Mesendoderm (in vitro differentiated cells): ENCODE data around the gene ZNF618.

Experiments used
- DNase-seq: peaks from one replicate; pipeline ENCODE4 v3.0.0; 2013
- H2AK5ac ChIP-seq: 2 replicates; pipeline ENCODE4 v1.6.1; 2013; ENCODE audit warnings: low read length, inconsistent platforms
- H2BK120ac ChIP-seq: 2 replicates; pipeline ENCODE4 v1.6.1; 2013; ENCODE audit warnings: low read depth, mild to moderate bottlenecking, low read length, moderate library complexity, mixed read lengths
- H2BK15ac ChIP-seq: replicated peaks from 2 replicates; pipeline ENCODE4 v1.6.1; 2013; ENCODE audit warnings: low read depth, mild to moderate bottlenecking, moderate library complexity
- H2BK5ac ChIP-seq: 2 replicates; pipeline ENCODE4 v1.6.1; 2013; ENCODE audit warnings: low read length, inconsistent platforms
- H3K18ac ChIP-seq: 2 replicates; pipeline ENCODE4 v1.6.1; 2013; ENCODE audit warnings: mild to moderate bottlenecking, low read length, mixed read lengths
- H3K23ac ChIP-seq: one replicate; pipeline ENCODE4 v1.6.1; 2013; ENCODE audit warnings: low read length
- H3K27ac ChIP-seq: 2 replicates; pipeline ENCODE4 v1.5.1; 2013; ENCODE audit warnings: low read depth, mild to moderate bottlenecking, inconsistent platforms, low read length, moderate library complexity
- H3K27me3 ChIP-seq: 2 replicates; pipeline ENCODE4 v1.6.1; 2013; ENCODE audit warnings: low read length, control low read depth, mild to moderate bottlenecking, inconsistent platforms; ENCODE audit not compliant: insufficient read depth, poor library complexity
- H3K36me3 ChIP-seq: 2 replicates; pipeline ENCODE4 v1.6.1; 2013; ENCODE audit warnings: low read length, inconsistent platforms; ENCODE audit not compliant: control insufficient read depth, insufficient read depth
- H3K4ac ChIP-seq: one replicate; pipeline ENCODE4 v1.6.1; 2013; ENCODE audit warnings: low read depth, mild to moderate bottlenecking, low read length, moderate library complexity
- H3K4me1 ChIP-seq: 2 replicates; pipeline ENCODE4 v1.6.1; 2013; ENCODE audit warnings: low read depth, low read length, inconsistent platforms; ENCODE audit not compliant: control insufficient read depth
- H3K4me2 ChIP-seq: 2 replicates; pipeline ENCODE4 v1.6.1; 2013; ENCODE audit warnings: low read length
- H3K4me3 ChIP-seq: 2 replicates; pipeline ENCODE4 v1.5.1; 2013; ENCODE audit warnings: mild to moderate bottlenecking, low read length
- H3K56ac ChIP-seq: one replicate; pipeline ENCODE4 v1.6.1; 2013; ENCODE audit warnings: low read length
- H3K79me1 ChIP-seq: 2 replicates; pipeline ENCODE4 v1.6.1; 2013; ENCODE audit warnings: low read length, inconsistent platforms
- H3K79me2 ChIP-seq: 2 replicates; pipeline ENCODE4 v1.6.1; 2013; ENCODE audit warnings: mild to moderate bottlenecking, low read length; ENCODE audit not compliant: control insufficient read depth, insufficient read depth
- H3K9ac ChIP-seq: 2 replicates; pipeline ENCODE4 v1.6.1; 2013; ENCODE audit warnings: low read length, inconsistent platforms
- H4K5ac ChIP-seq: one replicate; pipeline ENCODE4 v1.6.1; 2013; ENCODE audit warnings: low read length
- H4K8ac ChIP-seq: one replicate; pipeline ENCODE4 v1.6.1; 2013; ENCODE audit warnings: low read depth, mild to moderate bottlenecking, control low read depth, low read length, moderate library complexity
- WGBS: extraction: QIAGEN DNeasy Blood & Tissue Kit; methylation state at CpG from one replicate; pipeline ENCODE4 v1.1.7; 2013; ENCODE audit warnings: low lambda C conversion rate, missing lambda C conversion rate; ENCODE audit not compliant: insufficient coverage; ENCODE audit errors: extremely low coverage; 5-methylcytosine and 5-hydroxymethylcytosine counted together

Gene ZNF618

DNA sequence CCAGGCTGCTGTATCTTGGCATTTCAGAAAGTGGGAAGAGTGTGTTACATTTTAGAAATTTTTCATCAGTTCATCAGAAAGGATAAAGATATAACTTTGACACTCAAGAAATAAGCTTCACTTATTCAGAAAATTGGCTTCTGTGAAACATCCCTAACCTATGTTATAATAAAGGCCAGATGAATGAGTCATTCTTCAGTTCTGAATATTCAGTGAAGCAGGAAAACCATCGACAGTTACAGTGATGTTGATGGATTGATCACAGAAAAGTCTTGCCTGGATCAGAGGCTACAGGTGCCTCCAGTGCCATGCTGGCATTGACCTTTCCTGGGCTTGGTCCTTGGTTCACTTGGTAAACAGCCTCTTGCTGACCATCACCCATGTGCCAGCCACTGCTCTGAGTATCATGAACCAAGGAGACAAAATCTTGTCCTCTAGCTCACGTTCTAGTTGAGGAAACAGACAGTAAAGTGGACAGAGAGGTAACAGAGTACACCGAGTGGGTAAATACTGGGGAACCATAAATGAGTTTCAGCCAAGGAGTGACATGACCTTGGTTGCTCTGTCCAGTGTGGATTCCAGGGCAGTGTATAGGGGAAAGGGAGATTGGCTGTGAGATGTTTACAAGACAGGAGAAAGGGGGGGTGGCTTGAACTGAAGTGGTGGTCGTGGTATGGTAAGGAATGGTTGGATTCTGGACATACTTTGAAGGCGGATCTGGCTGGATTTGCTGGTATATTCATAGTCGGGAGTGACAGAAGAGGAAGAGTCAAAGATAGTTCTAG, 103.4 kb downstream of the ZNF618 start:
- Histone ChIP-seq H3K9ac (no peak overlapping the region), H3K56ac (no peak overlapping the region), H2AK5ac (no peak overlapping the region), H3K79me1 (peaks cover 2% of the 10 kb centered on the region), H3K36me3 (no peaks in the 10 kb centered on the region), H3K79me2 (no peaks in the 10 kb centered on the region), H4K5ac (no peak overlapping the region), H3K4ac (no peak overlapping the region), H3K23ac (no peak overlapping the region), H3K4me2 (no peak overlapping the region), H3K27ac (no peak overlapping the region), H3K18ac (no peak overlapping the region), H3K27me3 (no peaks in the 10 kb centered on the region), H2BK5ac (no peak overlapping the region), H2BK15ac (no peak overlapping the region), H2BK120ac (no peak overlapping the region), H3K4me3 (no peak overlapping the region), H4K8ac (no peak overlapping the region), H3K4me1 (no peaks in the 10 kb centered on the region)
- DNase-seq: no peak
- WGBS: no CpG with 5 or more reads among the region's 6 CpGs

DNA sequence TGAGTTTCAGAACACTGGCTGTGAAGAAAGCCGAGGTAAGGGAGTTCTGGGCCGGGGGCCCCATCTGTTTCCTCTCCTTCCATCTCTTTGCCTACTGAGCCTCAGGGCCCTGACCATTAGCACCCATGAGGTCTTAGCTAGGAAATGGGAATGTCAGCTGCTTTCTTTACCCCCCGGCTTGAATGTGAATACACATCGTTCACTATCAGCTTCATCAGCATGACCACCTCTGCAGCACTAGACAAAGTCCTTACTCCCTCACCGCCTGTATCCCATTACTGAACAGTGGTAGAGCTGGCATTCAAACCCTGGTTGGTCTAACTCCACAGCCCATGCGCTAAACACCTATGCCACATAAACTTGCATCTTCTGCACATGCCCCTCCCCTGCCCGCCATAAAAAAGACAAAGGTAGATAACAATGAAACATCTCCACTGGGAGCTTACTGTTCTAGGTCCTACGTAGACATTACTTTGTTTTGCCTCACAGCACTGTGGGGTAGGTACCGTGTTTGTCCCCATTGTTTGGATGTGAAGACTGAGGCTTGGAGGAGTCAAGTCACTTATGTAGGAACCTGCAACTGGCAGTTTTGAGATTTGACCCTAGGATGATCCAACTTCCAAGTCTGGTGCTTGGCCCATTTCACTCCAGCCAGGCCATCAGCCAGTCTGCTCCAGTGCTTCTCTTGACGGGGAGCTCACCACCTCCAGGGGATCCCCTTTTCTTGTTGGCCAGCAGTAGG, 108.7 kb downstream of the ZNF618 start:
- no peak overlapping the region for H4K8ac ChIP-seq
- H3K4me3 ChIP-seq: no peak overlapping the region
- no peaks in the 10 kb centered on the region for H3K4me1 ChIP-seq
- H3K79me2 ChIP-seq: no peaks in the 10 kb centered on the region
- WGBS: no CpG with 5 or more reads among the region's 10 CpGs
- no peak overlapping the region for H3K4me2 ChIP-seq
- no peak overlapping the region for H3K4ac ChIP-seq
- H3K36me3 ChIP-seq: no peaks in the 10 kb centered on the region
- H4K5ac ChIP-seq: no peak overlapping the region
- no peak overlapping the region for H3K27ac ChIP-seq
- H3K56ac ChIP-seq: no peak overlapping the region
- no peak overlapping the region for H2BK15ac ChIP-seq
- H3K23ac ChIP-seq: no peak overlapping the region
- H2AK5ac ChIP-seq: no peak overlapping the region
- H3K79me1 ChIP-seq: peaks cover 2% of the 10 kb centered on the region
- H2BK5ac ChIP-seq: no peak overlapping the region
- H3K27me3 ChIP-seq: no peaks in the 10 kb centered on the region
- H3K18ac ChIP-seq: no peak overlapping the region
- no peak overlapping the region for H2BK120ac ChIP-seq
- no peak overlapping the region for H3K9ac ChIP-seq
- DNase-seq: no peak

DNA sequence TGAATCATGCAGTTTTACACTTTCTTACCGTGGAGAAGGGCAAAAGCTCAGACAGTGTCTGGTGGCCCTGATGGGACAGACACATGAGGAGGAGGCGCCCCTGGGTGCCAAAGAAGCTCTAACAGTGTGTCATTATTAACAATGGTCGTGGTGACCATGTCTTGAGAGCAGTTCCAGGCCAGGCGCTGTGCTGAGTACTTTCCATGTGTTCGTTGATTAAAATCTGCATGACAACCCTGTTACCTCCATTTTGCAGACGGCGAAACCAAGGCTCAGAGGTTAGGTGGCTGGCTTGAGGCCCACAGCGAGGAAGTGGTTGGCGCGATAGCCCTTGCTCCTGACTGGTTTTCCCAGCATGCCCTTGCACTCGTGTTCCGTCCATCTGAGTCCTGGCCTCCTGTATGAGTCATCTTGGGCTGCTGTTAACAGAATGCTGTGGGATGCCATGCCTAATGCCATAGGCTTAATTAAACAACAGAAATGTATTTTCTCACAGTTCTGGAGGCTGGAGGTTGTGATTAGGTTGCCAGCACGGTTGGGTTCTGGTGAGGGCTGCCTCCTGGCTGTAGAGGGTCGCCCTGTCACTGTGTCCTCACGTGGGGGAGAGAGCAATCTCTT, 110.0 kb downstream of the ZNF618 start:
- Histone ChIP-seq H3K27ac (no peak overlapping the region), H2BK120ac (no peak overlapping the region), H2BK5ac (no peak overlapping the region), H3K4me3 (no peak overlapping the region), H3K23ac (no peak overlapping the region), H3K79me2 (no peaks in the 10 kb centered on the region), H3K36me3 (no peaks in the 10 kb centered on the region), H3K18ac (no peak overlapping the region), H4K5ac (no peak overlapping the region), H3K4me1 (no peaks in the 10 kb centered on the region), H2BK15ac (no peak overlapping the region), H3K4me2 (no peak overlapping the region), H3K79me1 (no peaks in the 10 kb centered on the region), H3K27me3 (no peaks in the 10 kb centered on the region), H3K4ac (no peak overlapping the region), H3K56ac (no peak overlapping the region), H2AK5ac (no peak overlapping the region), H4K8ac (no peak overlapping the region), H3K9ac (no peak overlapping the region)
- DNase-seq: no peak
- no CpG with 5 or more reads among the region's 15 CpGs for WGBS

DNA sequence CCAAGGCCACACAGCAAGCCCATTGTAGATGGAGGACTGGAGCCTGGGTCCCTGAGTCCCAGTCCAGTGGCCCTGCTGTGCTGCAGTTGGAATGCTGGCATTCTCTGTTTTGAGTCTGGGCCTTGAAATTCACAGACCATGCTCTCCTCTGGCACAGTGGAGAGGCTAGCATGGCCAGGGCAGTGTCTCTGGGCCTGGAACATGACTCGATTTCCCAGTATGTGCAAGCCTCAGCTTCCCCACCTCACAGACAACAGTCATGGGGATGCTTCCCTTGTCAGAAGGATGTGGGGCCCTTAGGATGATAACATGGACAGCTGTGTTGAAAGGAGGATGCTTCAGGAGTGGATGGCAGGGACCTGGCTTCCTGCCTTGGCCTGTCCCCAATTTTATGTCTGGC, 110.8 kb downstream of the ZNF618 start:
- H3K56ac ChIP-seq: no peak overlapping the region
- H2BK120ac ChIP-seq: no peak overlapping the region
- H3K4me2 ChIP-seq: no peak overlapping the region
- DNase-seq: no peak
- WGBS: no CpG with 5 or more reads among the region's 1 CpG
- no peak overlapping the region for H3K27ac ChIP-seq
- no peak overlapping the region for H2AK5ac ChIP-seq
- H3K79me1 ChIP-seq: no peaks in the 10 kb centered on the region
- no peaks in the 10 kb centered on the region for H3K79me2 ChIP-seq
- H2BK5ac ChIP-seq: no peak overlapping the region
- H3K23ac ChIP-seq: no peak overlapping the region
- H3K27me3 ChIP-seq: no peaks in the 10 kb centered on the region
- H3K4me1 ChIP-seq: no peaks in the 10 kb centered on the region
- H2BK15ac ChIP-seq: no peak overlapping the region
- no peak overlapping the region for H4K5ac ChIP-seq
- H3K4me3 ChIP-seq: no peak overlapping the region
- no peak overlapping the region for H4K8ac ChIP-seq
- no peak overlapping the region for H3K4ac ChIP-seq
- no peaks in the 10 kb centered on the region for H3K36me3 ChIP-seq
- no peak overlapping the region for H3K9ac ChIP-seq
- H3K18ac ChIP-seq: no peak overlapping the region

DNA sequence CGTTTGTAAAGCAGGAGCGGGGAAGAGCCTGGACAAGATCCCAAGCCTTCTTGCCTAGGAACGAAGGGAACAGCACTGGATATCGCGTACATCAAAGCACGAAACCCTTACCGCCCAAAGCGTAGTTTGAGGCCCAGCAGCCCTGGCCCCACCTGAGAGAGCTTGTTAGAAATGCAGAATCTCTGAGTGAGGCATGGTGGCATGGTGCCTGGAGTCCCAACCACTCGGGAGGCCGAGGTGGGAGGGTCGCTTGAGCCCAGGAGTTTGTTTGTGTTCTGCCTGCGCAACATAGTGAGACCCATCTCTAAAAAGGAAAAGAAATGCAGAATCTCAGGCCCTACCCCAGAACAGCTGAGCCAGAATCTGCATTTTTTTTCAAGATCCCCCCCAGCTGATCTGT, 111.4 kb downstream of the ZNF618 start:
- Histone ChIP-seq H3K27me3 (no peaks in the 10 kb centered on the region), H2BK5ac (no peak overlapping the region), H2AK5ac (no peak overlapping the region), H2BK120ac (no peak overlapping the region), H3K23ac (no peak overlapping the region), H3K27ac (no peak overlapping the region), H3K4ac (no peak overlapping the region), H4K8ac (no peak overlapping the region), H2BK15ac (no peak overlapping the region), H3K9ac (no peak overlapping the region), H3K4me2 (no peak overlapping the region), H3K79me1 (no peaks in the 10 kb centered on the region), H3K18ac (no peak overlapping the region), H3K36me3 (no peaks in the 10 kb centered on the region), H3K4me3 (no peak overlapping the region), H3K4me1 (no peaks in the 10 kb centered on the region), H3K56ac (no peak overlapping the region), H4K5ac (no peak overlapping the region), H3K79me2 (no peaks in the 10 kb centered on the region)
- no CpG with 5 or more reads among the region's 12 CpGs for WGBS
- no peak for DNase-seq
